Measurements from ENCODE around the gene CLHC1. TPM values are rescaled to one million over a fixed set of nuclear protein-coding genes. Genes with fewer than 3 reads are reported as not detected.

Gene CLHC1
- total RNA-seq, 1 experiment from 2014 or later = 9.2 TPM

- Histone ChIP-seq H4K5ac (ENCODE audit: insufficient read length, low read depth, low read length) (peak within 1 kb of the TSS; percentile 89), H3K27me3 (ENCODE audit: insufficient read depth, low read length) (no peaks in the 10 kb centered on the region), H3K56ac (ENCODE audit: insufficient read length, low read depth, low read length) (no peak within 1 kb of the TSS), H3K4me1 (ENCODE audit: insufficient read depth, low read length) (no peaks in the 10 kb centered on the region; the same call in 1 of the 2 replicates), H3K4me2 (ENCODE audit: insufficient read depth, insufficient read length, low read length) (peak within 1 kb of the TSS; percentile 97), H3T11ph (ENCODE audit: low read length) (no peak within 1 kb of the TSS), H3K23me2 (ENCODE audit: insufficient read length, low read depth, low read length, poor library complexity, severe bottlenecking) (peaks cover 8% of the 10 kb centered on the region), H3K79me1 (ENCODE audit: insufficient read depth, low read depth, low read length, poor library complexity, severe bottlenecking) (no peaks in the 10 kb centered on the region), H3K79me2 (ENCODE audit: insufficient read depth, low read length) (no peaks in the 10 kb centered on the region), H3K9me3 (ENCODE audit: control insufficient read depth, low read depth, low read length) (no peaks in the 10 kb centered on the region), H4K91ac (ENCODE audit: insufficient read length, low read depth, low read length) (no peak within 1 kb of the TSS), H4K20me1 (ENCODE audit: control insufficient read depth, insufficient read depth, insufficient read length) (no peaks in the 10 kb centered on the region), H2BK12ac (ENCODE audit: insufficient read length, low read depth, low read length) (no peak within 1 kb of the TSS), H3K27ac (ENCODE audit: insufficient read length, low read depth, low read length) (peak within 1 kb of the TSS; percentile 73), H2BK15ac (ENCODE audit: low read depth, low read length) (no peak within 1 kb of the TSS), H3K14ac (ENCODE audit: insufficient read depth, low read length) (peak within 1 kb of the TSS; percentile 94), H3K9ac (ENCODE audit: extremely low read depth, insufficient read length, low read length) (peak within 1 kb of the TSS; percentile 99), H2AK5ac (ENCODE audit: insufficient read length, low read length) (no peak within 1 kb of the TSS), H2BK20ac (ENCODE audit: low read depth, low read length, poor library complexity, severe bottlenecking) (no peak within 1 kb of the TSS), H3K23ac (ENCODE audit: insufficient read length, low read depth, low read length) (no peak within 1 kb of the TSS), H3K4ac (ENCODE audit: low read depth, low read length) (no peak within 1 kb of the TSS), H4K8ac (replicated peaks; ENCODE audit: insufficient read length, low read depth, low read length) (peak within 1 kb of the TSS; percentile 86), H2BK120ac (ENCODE audit: low read depth, low read length, poor library complexity, severe bottlenecking) (no peak within 1 kb of the TSS), H3K18ac (ENCODE audit: insufficient read length, low read depth, low read length) (peak within 1 kb of the TSS; percentile 87), H2AFZ (ENCODE audit: low read length) (no peak within 1 kb of the TSS), H2BK5ac (ENCODE audit: insufficient read length, low read length) (peak within 1 kb of the TSS; percentile 35)
- no peak for TF ChIP-seq CTCF (conservative IDR thresholded peaks at IDR 0.05)
- no peaks in the 10 kb centered on the region; a peak in 1 of 5 replicates for H3K9me3 Mint-ChIP-seq
- H3K36me3 Mint-ChIP-seq (ENCODE audit: insufficient read depth in 1 of 3, low read depth in 3 of 3) = peaks cover 0 to 13% (median 11%) of the 10 kb centered on the region in 3 experiments; a peak in 4 of 7 replicates
- no CpG with 5 or more reads among the region's 43 CpGs for WGBS (ENCODE audit: extremely low coverage, insufficient read length, low lambda C conversion rate)
- peak within 1 kb of the TSS; percentile 82 to 94 for H3K4me3 Mint-ChIP-seq
- peak; percentile 95 for DNase-seq
- peak within 1 kb of the TSS; percentile 7 to 98 (median 96) for H3K27ac Mint-ChIP-seq
- H3K27me3 Mint-ChIP-seq (ENCODE audit: low read depth) = no peaks in the 10 kb centered on the region
- H3K4me1 Mint-ChIP-seq = peaks cover 10 to 13% of the 10 kb centered on the region in 2 experiments
Measured at GRCh38 chr2:55268907-55269644, 37.0 kb upstream of the CLHC1 start, which contains the start of gene MTIF2. MTIF2 (minus strand) TSS chr2:55269231; CDS start chr2:55263858, 5,373 bp downstream.

Measured in H9 (cell line).